DOHH2 (cell line): ENCODE results near the gene STEAP1B.
"Not testable (repeated sequence)": the region's sequence is repeated elsewhere in the genome, so short reads cannot be mapped to it uniquely, and the experiment has no call there.

ENCODE experiments used
- H3F3A ChIP-seq: fragments of 200-600 bp; sonication (generic), shearing (Covaris generic); 2 replicates; pipeline ENCODE4 v1.6.0; 2016; ENCODE audit warnings: antibody characterized with exemption, mild to moderate bottlenecking; ENCODE audit not compliant: control insufficient read depth, insufficient read depth
- H3K27ac ChIP-seq: fragments of 200-600 bp; sonication (generic); 2 replicates; pipeline ENCODE4 v1.5.1; 2014; ENCODE audit warnings: low read depth, mild to moderate bottlenecking, low read length, moderate library complexity
- H3K27me3 ChIP-seq: fragments of 200-600 bp; sonication (generic); 2 replicates; pipeline ENCODE4 v1.6.1; 2014; ENCODE audit warnings: mild to moderate bottlenecking, low read length, mixed read lengths; ENCODE audit not compliant: control insufficient read depth
- H3K36me3 ChIP-seq: fragments of 200-600 bp; sonication (generic); 2 replicates; pipeline ENCODE4 v1.6.1; 2014; ENCODE audit warnings: mild to moderate bottlenecking, low read length, moderate library complexity, mixed read lengths; ENCODE audit not compliant: control insufficient read depth
- H3K4me1 ChIP-seq: fragments of 200-600 bp; sonication (generic); 2 replicates; pipeline ENCODE4 v1.6.1; 2014; ENCODE audit warnings: mild to moderate bottlenecking, low read length, mixed read lengths; ENCODE audit not compliant: control insufficient read depth
- H3K4me2 ChIP-seq: fragments of 200-600 bp; sonication (generic); 2 replicates; pipeline ENCODE4 v1.6.0; 2014; ENCODE audit warnings: mild to moderate bottlenecking, low read length, moderate library complexity
- H3K4me3 ChIP-seq: fragments of 200-600 bp; sonication (generic); 2 replicates; pipeline ENCODE4 v1.5.1; 2014; ENCODE audit warnings: mild to moderate bottlenecking, low read length, mixed read lengths
- H3K79me2 ChIP-seq: fragments of 200-600 bp; sonication (generic); 2 replicates; pipeline ENCODE4 v1.6.1; 2014; ENCODE audit warnings: mild to moderate bottlenecking, low read length, mixed read lengths; ENCODE audit not compliant: control insufficient read depth
- H3K9me2 ChIP-seq: fragments of 200-600 bp; sonication (generic); replicated peaks from 2 replicates; pipeline ENCODE4 v1.6.1; 2014; ENCODE audit warnings: mild to moderate bottlenecking, low read length, mixed read lengths; ENCODE audit not compliant: control insufficient read depth
- H3K9me3 ChIP-seq: fragments of 200-600 bp; sonication (generic); 2 replicates; pipeline ENCODE4 v1.6.1; 2014; ENCODE audit warnings: antibody characterized with exemption, low read length, mixed read lengths; ENCODE audit not compliant: control insufficient read depth, insufficient read depth
- H4K20me1 ChIP-seq: fragments of 200-600 bp; sonication (generic); 2 replicates; pipeline ENCODE4 v1.6.0; 2014; ENCODE audit warnings: low read depth, mild to moderate bottlenecking, antibody characterized with exemption, low read length, moderate library complexity; ENCODE audit not compliant: control insufficient read depth, insufficient read depth
- EZH2phosphoT487 ChIP-seq: fragments of 200-600 bp; sonication (generic); IDR thresholded peaks from 2 replicates; pipeline ENCODE4 v1.6.1; 2017; ENCODE audit warnings: borderline replicate concordance, mild to moderate bottlenecking, antibody characterized with exemption, low read length, moderate library complexity, mixed read lengths
- TF ChIP-seq, protein P1 (sequence below): fragments of 200-600 bp; sonication (generic); IDR thresholded peaks from one replicate; pipeline ENCODE4 v1.5.1; 2014; ENCODE audit warnings: antibody characterized with exemption, mild to moderate bottlenecking, low read depth, low read length; ENCODE audit not compliant: poor library complexity, severe bottlenecking

Gene STEAP1B

GRCh38 chr7:22454446-22454845, 45.5 kb downstream of the STEAP1B start:
- H3K36me3 ChIP-seq = peaks cover 7% of the 10 kb centered on the region; the same call in 1 of the 2 replicates
- peak overlapping the region; percentile 76 for H3K27ac ChIP-seq
- peak overlapping the region; percentile 73 for H3K4me3 ChIP-seq
- peaks cover 7% of the 10 kb centered on the region for H3K79me2 ChIP-seq
- no peak for TF ChIP-seq EZH2phosphoT487
- TF ChIP-seq, protein P1, sequence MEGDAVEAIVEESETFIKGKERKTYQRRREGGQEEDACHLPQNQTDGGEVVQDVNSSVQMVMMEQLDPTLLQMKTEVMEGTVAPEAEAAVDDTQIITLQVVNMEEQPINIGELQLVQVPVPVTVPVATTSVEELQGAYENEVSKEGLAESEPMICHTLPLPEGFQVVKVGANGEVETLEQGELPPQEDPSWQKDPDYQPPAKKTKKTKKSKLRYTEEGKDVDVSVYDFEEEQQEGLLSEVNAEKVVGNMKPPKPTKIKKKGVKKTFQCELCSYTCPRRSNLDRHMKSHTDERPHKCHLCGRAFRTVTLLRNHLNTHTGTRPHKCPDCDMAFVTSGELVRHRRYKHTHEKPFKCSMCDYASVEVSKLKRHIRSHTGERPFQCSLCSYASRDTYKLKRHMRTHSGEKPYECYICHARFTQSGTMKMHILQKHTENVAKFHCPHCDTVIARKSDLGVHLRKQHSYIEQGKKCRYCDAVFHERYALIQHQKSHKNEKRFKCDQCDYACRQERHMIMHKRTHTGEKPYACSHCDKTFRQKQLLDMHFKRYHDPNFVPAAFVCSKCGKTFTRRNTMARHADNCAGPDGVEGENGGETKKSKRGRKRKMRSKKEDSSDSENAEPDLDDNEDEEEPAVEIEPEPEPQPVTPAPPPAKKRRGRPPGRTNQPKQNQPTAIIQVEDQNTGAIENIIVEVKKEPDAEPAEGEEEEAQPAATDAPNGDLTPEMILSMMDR = no peak
- H3K4me1 ChIP-seq = peaks cover 57% of the 10 kb centered on the region
- no peaks in the 10 kb centered on the region for H3K27me3 ChIP-seq
- H3K4me2 ChIP-seq = peak overlapping the region; percentile 87
- peaks cover 9% of the 10 kb centered on the region for H3F3A ChIP-seq
- H4K20me1 ChIP-seq = no peaks in the 10 kb centered on the region
- no peaks in the 10 kb centered on the region for H3K9me2 ChIP-seq
- H3K9me3 ChIP-seq = no peaks in the 10 kb centered on the region

GRCh38 chr7:22452960-22453558, 46.9 kb downstream of the STEAP1B start:
- peaks cover 16% of the 10 kb centered on the region for H3F3A ChIP-seq
- H3K9me3 ChIP-seq = no peaks in the 10 kb centered on the region
- TF ChIP-seq, protein P1 = peak; percentile 46
- no peak for TF ChIP-seq EZH2phosphoT487
- peak overlapping the region; percentile 87 for H3K4me2 ChIP-seq
- H4K20me1 ChIP-seq = no peaks in the 10 kb centered on the region
- H3K4me3 ChIP-seq = peak overlapping the region; percentile 73
- peaks cover 11% of the 10 kb centered on the region; the same call in 1 of the 2 replicates for H3K36me3 ChIP-seq
- H3K9me2 ChIP-seq = no peaks in the 10 kb centered on the region
- H3K27ac ChIP-seq = peak overlapping the region; percentile 76
- peaks cover 7% of the 10 kb centered on the region for H3K79me2 ChIP-seq
- peaks cover 71% of the 10 kb centered on the region for H3K4me1 ChIP-seq
- H3K27me3 ChIP-seq = no peaks in the 10 kb centered on the region

- peaks cover 13% of the 10 kb centered on the region; the same call in 1 of the 2 replicates for H3K36me3 ChIP-seq
- TF ChIP-seq, protein P1 = peak; percentile 100
- TF ChIP-seq EZH2phosphoT487 = no peak
- no peaks in the 10 kb centered on the region for H3K9me3 ChIP-seq
- peaks cover 23% of the 10 kb centered on the region for H3F3A ChIP-seq
- H3K9me2 ChIP-seq = no peaks in the 10 kb centered on the region
- peak overlapping the region; percentile 76 for H3K27ac ChIP-seq
- peak overlapping the region; percentile 73 for H3K4me3 ChIP-seq
- H3K27me3 ChIP-seq = no peaks in the 10 kb centered on the region
- no peaks in the 10 kb centered on the region for H4K20me1 ChIP-seq
- H3K4me1 ChIP-seq = peaks cover 78% of the 10 kb centered on the region
- H3K4me2 ChIP-seq = peak overlapping the region; percentile 87
- H3K79me2 ChIP-seq = peaks cover 7% of the 10 kb centered on the region
These were observed 47.6 kb downstream of the STEAP1B start for GRCh38 chr7:22452142-22452959.

DNA sequence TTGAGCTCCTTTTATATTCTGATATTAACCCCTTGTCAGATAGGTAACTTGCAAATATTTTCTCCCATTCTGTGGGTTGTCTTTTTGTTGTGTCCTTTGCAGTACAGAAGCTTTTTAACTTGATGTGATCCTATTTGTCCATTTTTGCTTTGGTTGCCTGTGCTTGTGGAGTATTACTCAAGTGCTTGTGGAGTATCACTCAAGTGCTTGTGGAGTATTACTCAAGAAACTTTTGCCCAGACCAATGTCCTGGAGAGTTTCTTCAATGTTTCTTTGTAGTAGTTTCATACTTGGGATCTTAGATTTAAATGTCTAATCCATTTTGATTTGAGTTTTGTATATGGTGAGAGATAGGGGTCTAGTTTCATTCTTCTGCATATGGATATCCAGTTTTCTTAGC, 50.0 kb downstream of the STEAP1B start:
- peaks cover 22% of the 10 kb centered on the region; the same call in 1 of the 2 replicates for H3K36me3 ChIP-seq
- H3K4me2 ChIP-seq, H4K20me1 ChIP-seq, H3K9me2 ChIP-seq, H3K27me3 ChIP-seq, H3K4me3 ChIP-seq, H3K9me3 ChIP-seq, H3K79me2 ChIP-seq: not testable (repeated sequence)
- H3K27ac ChIP-seq = peak overlapping the region; percentile 95
- peaks cover 98% of the 10 kb centered on the region for H3K4me1 ChIP-seq
- peaks cover 46% of the 10 kb centered on the region for H3F3A ChIP-seq
